Mesendoderm (in vitro differentiated cells): ENCODE measurements around the gene RSPH10B2.
"Not testable (repeated sequence)": the region's sequence is repeated elsewhere in the genome, so short reads cannot be mapped to it uniquely, and the experiment has no call there.

Source experiments
- DNase-seq: peaks from one replicate; pipeline ENCODE4 v3.0.0; 2013
- H2AK5ac ChIP-seq: 2 replicates; pipeline ENCODE4 v1.6.1; 2013; ENCODE audit warnings: low read length, inconsistent platforms
- H2BK120ac ChIP-seq: 2 replicates; pipeline ENCODE4 v1.6.1; 2013; ENCODE audit warnings: low read depth, mild to moderate bottlenecking, low read length, moderate library complexity, mixed read lengths
- H2BK15ac ChIP-seq: replicated peaks from 2 replicates; pipeline ENCODE4 v1.6.1; 2013; ENCODE audit warnings: low read depth, mild to moderate bottlenecking, moderate library complexity
- H2BK5ac ChIP-seq: 2 replicates; pipeline ENCODE4 v1.6.1; 2013; ENCODE audit warnings: low read length, inconsistent platforms
- H3K18ac ChIP-seq: 2 replicates; pipeline ENCODE4 v1.6.1; 2013; ENCODE audit warnings: mild to moderate bottlenecking, low read length, mixed read lengths
- H3K23ac ChIP-seq: one replicate; pipeline ENCODE4 v1.6.1; 2013; ENCODE audit warnings: low read length
- H3K27ac ChIP-seq: 2 replicates; pipeline ENCODE4 v1.5.1; 2013; ENCODE audit warnings: low read depth, mild to moderate bottlenecking, inconsistent platforms, low read length, moderate library complexity
- H3K27me3 ChIP-seq: 2 replicates; pipeline ENCODE4 v1.6.1; 2013; ENCODE audit warnings: low read length, control low read depth, mild to moderate bottlenecking, inconsistent platforms; ENCODE audit not compliant: insufficient read depth, poor library complexity
- H3K36me3 ChIP-seq: 2 replicates; pipeline ENCODE4 v1.6.1; 2013; ENCODE audit warnings: low read length, inconsistent platforms; ENCODE audit not compliant: control insufficient read depth, insufficient read depth
- H3K4ac ChIP-seq: one replicate; pipeline ENCODE4 v1.6.1; 2013; ENCODE audit warnings: low read depth, mild to moderate bottlenecking, low read length, moderate library complexity
- H3K4me1 ChIP-seq: 2 replicates; pipeline ENCODE4 v1.6.1; 2013; ENCODE audit warnings: low read depth, low read length, inconsistent platforms; ENCODE audit not compliant: control insufficient read depth
- H3K4me2 ChIP-seq: 2 replicates; pipeline ENCODE4 v1.6.1; 2013; ENCODE audit warnings: low read length
- H3K4me3 ChIP-seq: 2 replicates; pipeline ENCODE4 v1.5.1; 2013; ENCODE audit warnings: mild to moderate bottlenecking, low read length
- H3K56ac ChIP-seq: one replicate; pipeline ENCODE4 v1.6.1; 2013; ENCODE audit warnings: low read length
- H3K79me1 ChIP-seq: 2 replicates; pipeline ENCODE4 v1.6.1; 2013; ENCODE audit warnings: low read length, inconsistent platforms
- H3K79me2 ChIP-seq: 2 replicates; pipeline ENCODE4 v1.6.1; 2013; ENCODE audit warnings: mild to moderate bottlenecking, low read length; ENCODE audit not compliant: control insufficient read depth, insufficient read depth
- H3K9ac ChIP-seq: 2 replicates; pipeline ENCODE4 v1.6.1; 2013; ENCODE audit warnings: low read length, inconsistent platforms
- H4K5ac ChIP-seq: one replicate; pipeline ENCODE4 v1.6.1; 2013; ENCODE audit warnings: low read length
- H4K8ac ChIP-seq: one replicate; pipeline ENCODE4 v1.6.1; 2013; ENCODE audit warnings: low read depth, mild to moderate bottlenecking, control low read depth, low read length, moderate library complexity
- WGBS: extraction: QIAGEN DNeasy Blood & Tissue Kit; methylation state at CpG from one replicate; pipeline ENCODE4 v1.1.7; 2013; ENCODE audit warnings: low lambda C conversion rate, missing lambda C conversion rate; ENCODE audit not compliant: insufficient coverage; ENCODE audit errors: extremely low coverage; 5-methylcytosine and 5-hydroxymethylcytosine counted together

Gene RSPH10B2

GRCh38 chr7:6825236-6826125 lies 71.6 kb downstream of the RSPH10B2 start:
- not testable (repeated sequence) for H2BK5ac ChIP-seq, H3K23ac ChIP-seq, H2BK15ac ChIP-seq, H3K18ac ChIP-seq, H2AK5ac ChIP-seq, H3K79me2 ChIP-seq, H3K4me2 ChIP-seq, H3K56ac ChIP-seq, H4K8ac ChIP-seq, H3K27me3 ChIP-seq, H3K36me3 ChIP-seq, H4K5ac ChIP-seq, H3K27ac ChIP-seq, H3K79me1 ChIP-seq, H3K9ac ChIP-seq, DNase-seq, H3K4me3 ChIP-seq, H3K4me1 ChIP-seq, H2BK120ac ChIP-seq, H3K4ac ChIP-seq
- no CpG with 5 or more reads among the region's 42 CpGs for WGBS

DNA sequence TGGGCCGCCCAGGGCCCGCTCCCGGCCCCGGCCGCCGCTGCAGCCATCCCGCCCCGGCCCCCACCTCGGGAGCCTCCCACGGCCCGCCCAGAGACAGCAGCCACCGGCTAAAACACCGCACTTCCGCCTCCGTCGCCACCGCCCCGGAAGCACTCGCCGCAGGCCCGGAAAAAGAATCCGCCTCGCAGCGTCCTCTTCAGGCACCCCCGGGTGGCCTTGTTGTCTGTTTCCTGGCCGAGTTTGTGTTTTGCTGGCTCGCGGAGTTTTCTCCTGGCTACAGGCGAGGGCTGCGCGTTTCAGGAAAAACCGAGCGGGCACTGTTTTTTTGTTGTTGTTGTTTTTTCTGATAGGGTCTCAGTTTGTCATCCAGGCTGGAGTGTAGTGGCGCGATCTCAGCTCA lies 72.2 kb downstream of the RSPH10B2 start, which contains the start of gene CCZ1B:
TSS of gene CCZ1B (minus strand) at position 125 of the 400 bp plus-strand sequence. CDS start at position 47, 78 bp downstream.
- H3K23ac ChIP-seq: not testable (repeated sequence)
- no CpG with 5 or more reads among the region's 35 CpGs for WGBS

GRCh38 chr7:6827180-6827579 lies 73.3 kb downstream of the RSPH10B2 start:
- not testable (repeated sequence) for H4K8ac ChIP-seq, H3K79me2 ChIP-seq, H4K5ac ChIP-seq, H3K27ac ChIP-seq, H3K9ac ChIP-seq, H3K4ac ChIP-seq, H3K4me2 ChIP-seq, H2AK5ac ChIP-seq, H2BK15ac ChIP-seq, H2BK5ac ChIP-seq, H3K4me1 ChIP-seq, H3K4me3 ChIP-seq, H3K56ac ChIP-seq, H3K18ac ChIP-seq, H3K36me3 ChIP-seq, H2BK120ac ChIP-seq, H3K23ac ChIP-seq, H3K27me3 ChIP-seq, H3K79me1 ChIP-seq
- DNase-seq: peak; percentile 34
- no CpG with 5 or more reads among the region's 12 CpGs for WGBS

More for the DNA sequence above, 72.2 kb downstream of the RSPH10B2 start, which contains the start of gene CCZ1B:
- H4K8ac ChIP-seq: peak within 1 kb of the TSS; percentile 56
- not testable (repeated sequence) for H3K4me2 ChIP-seq, H3K4ac ChIP-seq, H3K36me3 ChIP-seq, H3K27me3 ChIP-seq, H2AK5ac ChIP-seq, H3K4me3 ChIP-seq, H2BK120ac ChIP-seq, H2BK5ac ChIP-seq, H3K27ac ChIP-seq, H4K5ac ChIP-seq, H2BK15ac ChIP-seq, H3K18ac ChIP-seq, H3K79me1 ChIP-seq, H3K56ac ChIP-seq, H3K4me1 ChIP-seq, H3K79me2 ChIP-seq
- peak; percentile 83 for DNase-seq
- H3K9ac ChIP-seq: peak within 1 kb of the TSS; percentile 49

- not testable (repeated sequence) for H3K56ac ChIP-seq, H2BK120ac ChIP-seq, H4K5ac ChIP-seq, H3K4ac ChIP-seq, H3K36me3 ChIP-seq, H3K79me2 ChIP-seq, H3K9ac ChIP-seq, H3K4me3 ChIP-seq, H3K4me2 ChIP-seq, H2BK5ac ChIP-seq, H3K27ac ChIP-seq, H4K8ac ChIP-seq, H3K23ac ChIP-seq, H3K18ac ChIP-seq, H2BK15ac ChIP-seq, H3K27me3 ChIP-seq, H3K4me1 ChIP-seq, H3K79me1 ChIP-seq, H2AK5ac ChIP-seq, DNase-seq
- no CpG with 5 or more reads among the region's 5 CpGs for WGBS
Observed at GRCh38 chr7:6829616-6830015, 75.7 kb downstream of the RSPH10B2 start.

DNA sequence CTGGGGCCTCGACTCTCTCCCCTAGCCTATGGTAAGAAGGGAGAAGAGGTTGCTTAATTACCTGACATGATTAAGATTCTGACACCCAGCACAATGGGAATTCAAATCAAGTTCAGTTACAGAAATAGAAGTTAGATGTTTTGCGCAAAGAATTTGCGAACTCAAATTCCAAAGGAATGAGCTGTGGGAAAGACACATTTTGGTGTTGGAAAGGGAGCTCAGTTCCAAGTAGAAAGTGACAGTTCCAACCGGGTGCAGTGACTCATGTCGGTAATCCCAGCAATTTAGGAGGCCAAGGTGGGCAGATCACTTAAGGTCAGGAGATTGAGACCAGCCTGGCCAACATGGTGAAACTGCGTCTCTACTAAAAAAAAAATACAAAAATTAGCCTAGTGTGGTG lies 76.1 kb downstream of the RSPH10B2 start:
- H3K79me2 ChIP-seq, H4K5ac ChIP-seq, H3K4me2 ChIP-seq, H3K27ac ChIP-seq, DNase-seq, H3K4ac ChIP-seq, H2BK15ac ChIP-seq, H4K8ac ChIP-seq, H3K56ac ChIP-seq, H2AK5ac ChIP-seq, H3K18ac ChIP-seq, H3K23ac ChIP-seq, H3K4me1 ChIP-seq, H3K79me1 ChIP-seq, H3K27me3 ChIP-seq, H2BK5ac ChIP-seq, H2BK120ac ChIP-seq, H3K4me3 ChIP-seq, H3K36me3 ChIP-seq, H3K9ac ChIP-seq: not testable (repeated sequence)
- WGBS: no CpG with 5 or more reads among the region's 6 CpGs
